Measurements from ENCODE around the gene RBM18. TPM values are rescaled to one million over a fixed set of nuclear protein-coding genes. Genes with fewer than 3 reads are reported as not detected.

Gene RBM18
- polyA plus RNA-seq, 1 experiment: 14.7 TPM

- TF ChIP-seq, protein P1, sequence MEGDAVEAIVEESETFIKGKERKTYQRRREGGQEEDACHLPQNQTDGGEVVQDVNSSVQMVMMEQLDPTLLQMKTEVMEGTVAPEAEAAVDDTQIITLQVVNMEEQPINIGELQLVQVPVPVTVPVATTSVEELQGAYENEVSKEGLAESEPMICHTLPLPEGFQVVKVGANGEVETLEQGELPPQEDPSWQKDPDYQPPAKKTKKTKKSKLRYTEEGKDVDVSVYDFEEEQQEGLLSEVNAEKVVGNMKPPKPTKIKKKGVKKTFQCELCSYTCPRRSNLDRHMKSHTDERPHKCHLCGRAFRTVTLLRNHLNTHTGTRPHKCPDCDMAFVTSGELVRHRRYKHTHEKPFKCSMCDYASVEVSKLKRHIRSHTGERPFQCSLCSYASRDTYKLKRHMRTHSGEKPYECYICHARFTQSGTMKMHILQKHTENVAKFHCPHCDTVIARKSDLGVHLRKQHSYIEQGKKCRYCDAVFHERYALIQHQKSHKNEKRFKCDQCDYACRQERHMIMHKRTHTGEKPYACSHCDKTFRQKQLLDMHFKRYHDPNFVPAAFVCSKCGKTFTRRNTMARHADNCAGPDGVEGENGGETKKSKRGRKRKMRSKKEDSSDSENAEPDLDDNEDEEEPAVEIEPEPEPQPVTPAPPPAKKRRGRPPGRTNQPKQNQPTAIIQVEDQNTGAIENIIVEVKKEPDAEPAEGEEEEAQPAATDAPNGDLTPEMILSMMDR (IDR thresholded peaks at IDR 0.05; ENCODE audit: insufficient read depth, low read depth, low read length): no peak
- ChIA-PET POLR2A (no interaction called here), CTCF (no interaction called here)
- H3K36me3 ChIP-seq (ENCODE audit: control insufficient read depth, insufficient read depth, low read length): peaks cover 2% of the 10 kb centered on the region
- no peak overlapping the region for H3K4me3 ChIP-seq (ENCODE audit: low read depth, low read length)
- no peaks in the 10 kb centered on the region for H3K27me3 ChIP-seq (ENCODE audit: control insufficient read depth, insufficient read depth, low read length)
- DNase-seq (ENCODE audit: low read depth): no peak
These were observed 22.1 kb upstream of the RBM18 start for GRCh38 chr9:122286764-122287163.

GRCh38 chr9:122281368-122281767 lies 16.7 kb upstream of the RBM18 start:
- no peak overlapping the region for H3K4me3 ChIP-seq (ENCODE audit: low read depth, low read length)
- H3K27me3 ChIP-seq (ENCODE audit: control insufficient read depth, insufficient read depth, low read length): no peaks in the 10 kb centered on the region
- ChIA-PET CTCF (no interaction called here), POLR2A (no interaction called here)
- TF ChIP-seq, protein P1 (IDR thresholded peaks at IDR 0.05; ENCODE audit: insufficient read depth, low read depth, low read length): no peak
- H3K36me3 ChIP-seq (ENCODE audit: control insufficient read depth, insufficient read depth, low read length): no peaks in the 10 kb centered on the region; the same call in 1 of the 2 replicates
- no peak for DNase-seq (ENCODE audit: low read depth)

DNA sequence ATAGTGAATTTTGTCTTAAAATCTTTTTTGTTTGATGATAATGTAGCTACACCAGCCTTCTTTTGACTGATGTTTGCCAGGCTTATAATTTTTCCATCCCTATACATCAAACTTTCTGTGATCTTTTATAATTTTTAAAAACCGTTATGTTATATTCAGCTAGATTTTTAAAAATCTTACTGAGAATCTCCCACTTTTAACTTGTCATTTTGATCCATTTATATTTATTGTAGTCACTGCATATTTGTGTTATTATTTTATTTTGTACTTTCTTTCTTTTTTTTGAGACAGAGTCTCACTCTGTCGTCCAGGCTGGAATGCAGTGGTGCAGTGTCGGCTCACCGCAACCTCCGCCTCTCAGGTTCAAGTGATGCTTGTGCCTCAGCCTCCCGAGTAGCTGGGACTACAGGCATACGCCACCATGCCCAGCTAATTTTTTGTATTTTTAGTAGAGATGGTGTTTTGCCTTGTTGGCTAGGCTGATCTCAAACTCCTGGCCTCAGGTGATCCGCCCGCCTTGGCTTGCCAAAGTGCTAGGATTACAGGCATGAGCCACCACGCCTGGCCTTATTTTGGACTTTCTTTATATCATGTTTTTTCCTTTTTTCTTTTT lies 12.8 kb upstream of the RBM18 start:
- POLR2A ChIA-PET: no interaction called here
- H3K36me3 ChIP-seq (ENCODE audit: control insufficient read depth, insufficient read depth, low read length): peaks cover 1% of the 10 kb centered on the region
- H3K4me3 ChIP-seq (ENCODE audit: low read depth, low read length): no peak overlapping the region
- CTCF ChIA-PET: interaction anchor here (1.1 to 1.2 kb wide), 2 partner anchors 13 to 14 kb away, joined by 3 to 6 read pairs; partner anchors contain the start of genes MRRF and RBM18
- no peak for DNase-seq (ENCODE audit: low read depth)
- H3K27me3 ChIP-seq (ENCODE audit: control insufficient read depth, insufficient read depth, low read length): no peaks in the 10 kb centered on the region
- TF ChIP-seq, protein P1 (IDR thresholded peaks at IDR 0.05; ENCODE audit: insufficient read depth, low read depth, low read length): no peak

DNA sequence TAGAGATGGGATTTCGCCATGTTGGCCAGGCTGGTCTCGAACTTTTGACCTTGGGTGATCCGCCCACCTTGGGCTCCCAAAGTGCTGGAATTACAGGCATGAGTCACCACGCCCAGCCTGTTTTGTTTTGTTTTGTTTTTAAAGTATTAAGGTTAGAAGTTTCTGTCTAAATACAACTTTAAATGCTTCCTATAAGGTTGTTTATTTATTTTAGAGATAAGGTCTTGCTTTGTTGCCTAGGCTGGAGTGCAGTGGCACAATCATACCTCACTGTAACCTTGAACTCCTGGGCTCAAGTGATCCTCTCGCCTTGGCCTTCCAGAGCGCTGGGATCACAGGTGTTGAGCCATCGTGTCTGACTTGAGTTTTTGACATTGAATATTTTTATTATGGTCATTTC lies 11.5 kb upstream of the RBM18 start:
- Histone ChIP-seq H3K4me3 (ENCODE audit: low read depth, low read length) (no peak overlapping the region), H3K27me3 (ENCODE audit: control insufficient read depth, insufficient read depth, low read length) (no peaks in the 10 kb centered on the region), H3K36me3 (ENCODE audit: control insufficient read depth, insufficient read depth, low read length) (peaks cover 1% of the 10 kb centered on the region)
- TF ChIP-seq, protein P1 (IDR thresholded peaks at IDR 0.05; ENCODE audit: insufficient read depth, low read depth, low read length): no peak
- DNase-seq (ENCODE audit: low read depth): no peak
- POLR2A ChIA-PET: no interaction called here
- CTCF ChIA-PET: no interaction called here

GRCh38 chr9:122274055-122274454 lies 9.4 kb upstream of the RBM18 start:
- ChIA-PET CTCF (interaction anchor here (0.6 kb wide), 1 partner anchor 182 kb away, joined by 4 read pairs; no protein-coding TSS in a partner anchor), POLR2A (no interaction called here)
- Histone ChIP-seq H3K4me3 (ENCODE audit: low read depth, low read length) (no peak overlapping the region), H3K27me3 (ENCODE audit: control insufficient read depth, insufficient read depth, low read length) (no peaks in the 10 kb centered on the region), H3K36me3 (ENCODE audit: control insufficient read depth, insufficient read depth, low read length) (peaks cover 5% of the 10 kb centered on the region)
- no peak for DNase-seq (ENCODE audit: low read depth)
- TF ChIP-seq, protein P1 (IDR thresholded peaks at IDR 0.05; ENCODE audit: insufficient read depth, low read depth, low read length): no peak
